Measurements from ENCODE around the gene CADM2. TPM values are rescaled to one million over a fixed set of nuclear protein-coding genes. Genes with fewer than 3 reads are reported as not detected.

The CADM2 gene
- total and polyA plus RNA-seq, 2 donors (not counting 3 experiments of a cell fraction or from before 2014, with no cell fraction given): not detected

- no TSS peak for BruUV-seq (replicated peaks)
- dilution Hi-C loops (cut with MboI; ENCODE audit: extremely low pct_ligation_motif_present, low sequenced_read_pairs): no loop called here
- ChIA-PET CTCF (no interaction called here), POLR2A (no interaction called here)
- TF ChIP-seq POLR2AphosphoS5 (IDR thresholded peaks at IDR 0.05; ENCODE audit: insufficient read depth, low read depth, low read length) (no peak), JUN (IDR thresholded peaks at IDR 0.05; ENCODE audit: borderline replicate concordance, insufficient read depth, insufficient read length, low read depth) (no peak), EZH2 (IDR thresholded peaks at IDR 0.05; ENCODE audit: borderline replicate concordance, low read depth, low read length, severe bottlenecking) (no peak), MYC (IDR thresholded peaks at IDR 0.05; ENCODE audit: low read depth, low read length) (no peak), POLR2A (IDR thresholded peaks at IDR 0.05; ENCODE audit: low read depth, low read length) (no peak), FOS (IDR thresholded peaks at IDR 0.05; ENCODE audit: borderline replicate concordance, insufficient read depth, low read length) (no peak), MAX (IDR thresholded peaks at IDR 0.05; ENCODE audit: insufficient read depth, insufficient read length) (no peak), GATA2 (IDR thresholded peaks at IDR 0.05; ENCODE audit: insufficient read depth, insufficient read length, low read depth, low read length) (no peak)
- TF ChIP-seq, protein P1, sequence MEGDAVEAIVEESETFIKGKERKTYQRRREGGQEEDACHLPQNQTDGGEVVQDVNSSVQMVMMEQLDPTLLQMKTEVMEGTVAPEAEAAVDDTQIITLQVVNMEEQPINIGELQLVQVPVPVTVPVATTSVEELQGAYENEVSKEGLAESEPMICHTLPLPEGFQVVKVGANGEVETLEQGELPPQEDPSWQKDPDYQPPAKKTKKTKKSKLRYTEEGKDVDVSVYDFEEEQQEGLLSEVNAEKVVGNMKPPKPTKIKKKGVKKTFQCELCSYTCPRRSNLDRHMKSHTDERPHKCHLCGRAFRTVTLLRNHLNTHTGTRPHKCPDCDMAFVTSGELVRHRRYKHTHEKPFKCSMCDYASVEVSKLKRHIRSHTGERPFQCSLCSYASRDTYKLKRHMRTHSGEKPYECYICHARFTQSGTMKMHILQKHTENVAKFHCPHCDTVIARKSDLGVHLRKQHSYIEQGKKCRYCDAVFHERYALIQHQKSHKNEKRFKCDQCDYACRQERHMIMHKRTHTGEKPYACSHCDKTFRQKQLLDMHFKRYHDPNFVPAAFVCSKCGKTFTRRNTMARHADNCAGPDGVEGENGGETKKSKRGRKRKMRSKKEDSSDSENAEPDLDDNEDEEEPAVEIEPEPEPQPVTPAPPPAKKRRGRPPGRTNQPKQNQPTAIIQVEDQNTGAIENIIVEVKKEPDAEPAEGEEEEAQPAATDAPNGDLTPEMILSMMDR (IDR thresholded peaks at IDR 0.05; ENCODE audit: extremely low read depth in 1 of 2, insufficient read depth in 1 of 2, low read depth in 1 of 2, low read length in 2 of 2): no peak
- no peaks in the 10 kb centered on the region for H3K9me1 ChIP-seq (replicated peaks; ENCODE audit: control insufficient read depth, extremely low read depth, insufficient read depth, low read length)
- H4K20me1 ChIP-seq (replicated peaks; ENCODE audit: control insufficient read depth, extremely low read depth, insufficient read depth, low read length): no peaks in the 10 kb centered on the region
- H3K36me3 ChIP-seq (ENCODE audit: control insufficient read depth in 2 of 2, extremely low read depth in 1 of 2, insufficient read depth in 2 of 2, low read length in 2 of 2): no peaks in the 10 kb centered on the region
- intact Hi-C loops (cut with micrococcal nuclease): no loop called here
- no peaks in the 10 kb centered on the region for H3K79me2 ChIP-seq (ENCODE audit: control insufficient read depth, insufficient read depth, low read length)
- no peaks in the 10 kb centered on the region for H3K27me3 ChIP-seq (ENCODE audit: control insufficient read depth in 2 of 2, insufficient read depth in 2 of 2, low read length in 2 of 2)
- no peak overlapping the region for H2AFZ ChIP-seq (ENCODE audit: low read depth, low read length)
- FAIRE-seq (no peak), DNase-seq (ENCODE audit: low read depth, low spot score) (no peak)
- H3K9ac ChIP-seq (replicated peaks; ENCODE audit: extremely low read depth, insufficient read depth, low read length): no peak overlapping the region
- no peak overlapping the region for H3K27ac ChIP-seq (ENCODE audit: insufficient read depth, low read depth, low read length)
- H3K4me1 ChIP-seq (ENCODE audit: control insufficient read depth, extremely low read depth, insufficient read depth, low read length): no peaks in the 10 kb centered on the region
- H3K4me3 ChIP-seq (replicated peaks in 1 of 3; ENCODE audit: insufficient read depth in 1 of 3, low read depth in 1 of 3, low read length in 3 of 3): no peak overlapping the region
- H3K4me2 ChIP-seq (ENCODE audit: insufficient read depth, low read length): no peak overlapping the region
- H3K9me3 ChIP-seq (replicated peaks; ENCODE audit: control insufficient read depth, insufficient read depth, low read length): no peaks in the 10 kb centered on the region
These were observed 94.8 kb downstream of the CADM2 start for GRCh38 chr3:85053626-85054025.
